ENCODE data around the gene VSTM4.
A peak's percentile ranks its signal among the peaks of the same experiment; 100 is the strongest.

VSTM4 gene

GRCh38 chr10:48981310-48981907 is 133.9 kb downstream of the VSTM4 start:
- no peak overlapping the region for H3K4me3 ChIP-seq (ENCODE audit: low read depth, low read length)
- TF ChIP-seq POLR2A (IDR thresholded peaks at IDR 0.05; ENCODE audit: extremely low read depth, insufficient read length) = no peak
- TF ChIP-seq, protein P1, sequence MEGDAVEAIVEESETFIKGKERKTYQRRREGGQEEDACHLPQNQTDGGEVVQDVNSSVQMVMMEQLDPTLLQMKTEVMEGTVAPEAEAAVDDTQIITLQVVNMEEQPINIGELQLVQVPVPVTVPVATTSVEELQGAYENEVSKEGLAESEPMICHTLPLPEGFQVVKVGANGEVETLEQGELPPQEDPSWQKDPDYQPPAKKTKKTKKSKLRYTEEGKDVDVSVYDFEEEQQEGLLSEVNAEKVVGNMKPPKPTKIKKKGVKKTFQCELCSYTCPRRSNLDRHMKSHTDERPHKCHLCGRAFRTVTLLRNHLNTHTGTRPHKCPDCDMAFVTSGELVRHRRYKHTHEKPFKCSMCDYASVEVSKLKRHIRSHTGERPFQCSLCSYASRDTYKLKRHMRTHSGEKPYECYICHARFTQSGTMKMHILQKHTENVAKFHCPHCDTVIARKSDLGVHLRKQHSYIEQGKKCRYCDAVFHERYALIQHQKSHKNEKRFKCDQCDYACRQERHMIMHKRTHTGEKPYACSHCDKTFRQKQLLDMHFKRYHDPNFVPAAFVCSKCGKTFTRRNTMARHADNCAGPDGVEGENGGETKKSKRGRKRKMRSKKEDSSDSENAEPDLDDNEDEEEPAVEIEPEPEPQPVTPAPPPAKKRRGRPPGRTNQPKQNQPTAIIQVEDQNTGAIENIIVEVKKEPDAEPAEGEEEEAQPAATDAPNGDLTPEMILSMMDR (IDR thresholded peaks at IDR 0.05; ENCODE audit: low read depth, low read length) = peak; percentile 80
- TF ChIP-seq MAX (IDR thresholded peaks at IDR 0.05; ENCODE audit: low read depth, low read length) = no peak

DNA sequence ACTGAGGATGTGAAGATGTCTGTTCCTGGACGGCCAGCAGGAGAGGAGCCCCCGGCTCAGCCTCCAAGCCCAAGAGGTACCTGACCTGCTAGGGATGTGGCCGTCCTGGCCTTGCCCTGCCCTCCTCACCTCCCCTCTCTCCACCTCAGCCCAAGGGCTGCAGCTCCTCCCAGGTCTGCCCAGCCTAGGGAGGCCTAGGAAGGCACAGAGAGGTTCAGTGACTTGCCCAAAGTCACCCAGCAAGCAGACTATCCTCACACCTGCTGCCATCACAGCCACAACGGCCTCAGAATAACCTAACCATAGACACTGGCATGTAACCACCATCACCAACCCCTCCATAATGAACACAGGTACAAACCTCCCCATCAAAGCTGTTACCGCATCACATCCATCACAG is 137.0 kb downstream of the VSTM4 start:
- TF ChIP-seq, protein P1 (IDR thresholded peaks at IDR 0.05; ENCODE audit: low read depth, low read length) = no peak
- TF ChIP-seq POLR2A (IDR thresholded peaks at IDR 0.05; ENCODE audit: extremely low read depth, insufficient read length) (no peak), MAX (IDR thresholded peaks at IDR 0.05; ENCODE audit: low read depth, low read length) (no peak)
- no peak overlapping the region for H3K4me3 ChIP-seq (ENCODE audit: low read depth, low read length)
- no peak for DNase-seq (ENCODE audit: low read depth)

More at GRCh38 chr10:48981310-48981907, 133.9 kb downstream of the VSTM4 start:
- peak; percentile 47 for DNase-seq (ENCODE audit: low read depth)

- no peak overlapping the region for H3K4me3 ChIP-seq (ENCODE audit: low read depth, low read length)
- DNase-seq (ENCODE audit: low read depth) = peak; percentile 16
- TF ChIP-seq, protein P1 (IDR thresholded peaks at IDR 0.05; ENCODE audit: low read depth, low read length) = no peak
- TF ChIP-seq POLR2A (IDR thresholded peaks at IDR 0.05; ENCODE audit: extremely low read depth, insufficient read length) = no peak
- no peak for TF ChIP-seq MAX (IDR thresholded peaks at IDR 0.05; ENCODE audit: low read depth, low read length)
- TF ChIP-seq MYC (IDR thresholded peaks at IDR 0.05; ENCODE audit: low read depth, low read length) = no peak
These were observed 139.1 kb downstream of the VSTM4 start for GRCh38 chr10:48976196-48976595.

DNA sequence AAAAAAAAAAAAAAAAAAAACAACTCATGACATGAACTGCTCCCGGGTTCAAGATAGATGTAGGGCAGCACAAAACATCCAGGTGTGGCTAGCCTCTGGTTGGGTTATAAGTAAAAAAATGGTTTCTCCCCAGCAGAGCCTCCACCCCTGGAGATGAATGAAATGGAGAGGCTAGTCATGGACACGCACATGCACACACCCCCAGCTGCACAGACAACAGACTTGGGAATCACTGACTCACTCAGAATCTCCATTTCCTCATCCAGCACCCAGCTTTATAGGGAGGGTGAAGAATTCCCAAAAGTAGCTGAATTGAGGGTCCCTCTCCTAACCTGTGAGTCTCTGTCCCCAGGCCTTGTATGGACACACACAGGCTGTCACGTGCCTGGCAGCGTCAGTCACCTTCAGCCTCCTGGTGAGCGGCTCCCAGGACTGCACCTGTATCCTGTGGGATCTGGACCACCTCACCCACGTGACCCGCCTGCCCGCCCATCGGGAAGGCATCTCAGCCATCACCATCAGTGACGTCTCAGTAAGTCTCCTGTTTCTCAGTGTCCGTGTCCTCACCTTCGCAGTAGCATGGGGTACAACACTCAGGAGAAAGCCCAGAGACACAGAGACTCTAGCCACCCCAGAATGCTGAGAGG is 140.7 kb downstream of the VSTM4 start:
- TF ChIP-seq MYC (IDR thresholded peaks at IDR 0.05; ENCODE audit: low read depth, low read length) = no peak
- TF ChIP-seq, protein P1 (IDR thresholded peaks at IDR 0.05; ENCODE audit: low read depth, low read length) = no peak
- no peak for TF ChIP-seq POLR2A (IDR thresholded peaks at IDR 0.05; ENCODE audit: extremely low read depth, insufficient read length)
- TF ChIP-seq MAX (IDR thresholded peaks at IDR 0.05; ENCODE audit: low read depth, low read length) = no peak
- DNase-seq (ENCODE audit: low read depth) = no peak

GRCh38 chr10:48973065-48973464 is 142.3 kb downstream of the VSTM4 start:
- H3K4me3 ChIP-seq (ENCODE audit: low read depth, low read length) = no peak overlapping the region
- TF ChIP-seq, protein P1 (IDR thresholded peaks at IDR 0.05; ENCODE audit: low read depth, low read length) = no peak
- TF ChIP-seq MAX (IDR thresholded peaks at IDR 0.05; ENCODE audit: low read depth, low read length) (no peak), MYC (IDR thresholded peaks at IDR 0.05; ENCODE audit: low read depth, low read length) (no peak), POLR2A (IDR thresholded peaks at IDR 0.05; ENCODE audit: extremely low read depth, insufficient read length) (no peak)
- DNase-seq (ENCODE audit: low read depth) = no peak

More for the DNA sequence above, 140.7 kb downstream of the VSTM4 start:
- no peak overlapping the region for H3K4me3 ChIP-seq (ENCODE audit: low read depth, low read length)

Data from NB4 (cell line).